Stomach (tissue), 9 donors: ENCODE measurements around the gene TRIM10. TPM values are rescaled to one million over a fixed set of nuclear protein-coding genes. Genes with fewer than 3 reads are reported as not detected.

ENCODE experiments used
- DNase-seq, 2 donors: peaks; one replicate each; pipeline versions ENCODE4 v3.0.0 to v3.0.0-alpha.2; 2013 to 2019
- H3K27ac ChIP-seq, 5 donors: fragments of 200-600 bp in 4 of 5; sonication (generic) in 4 of 5; one replicate each; pipeline ENCODE4 v1.5.1; 2013 to 2019; ENCODE audit warnings: mild to moderate bottlenecking in 1 of 5, moderate library complexity in 1 of 5
- H3K27me3 ChIP-seq, 3 donors: fragments of 200-600 bp; sonication (generic); one replicate each; pipeline ENCODE4 v1.5.1; 2017 to 2019; ENCODE audit warnings: mixed run types in 1 of 3
- H3K36me3 ChIP-seq, 4 donors: fragments of 200-600 bp; sonication (generic); 1 replicate in 3 of 4; 2 replicates in 1 of 4; pipeline ENCODE4 v1.5.1; 2016 to 2019
- H3K4me1 ChIP-seq, 4 donors: fragments of 200-600 bp; sonication (generic); one replicate each; pipeline ENCODE4 v1.5.1; 2016 to 2019
- H3K4me3 ChIP-seq, 4 donors: fragments of 200-600 bp; sonication (generic) in 3 of 4; one replicate each; pipeline ENCODE4 v1.5.1; 2016 to 2019; ENCODE audit warnings: mild to moderate bottlenecking in 1 of 4
- H3K9me3 ChIP-seq, 4 donors: fragments of 200-600 bp; sonication (generic); one replicate each; pipeline ENCODE4 v1.5.1; 2016 to 2019
- CTCF ChIP-seq, 7 experiments: fragments of 450-650 bp in 4 of 7; fragments of 200-600 bp in 3 of 7; sonication (generic) in 3 of 7; IDR thresholded peaks; one replicate each; pipeline ENCODE4 v1.5.1; 2016 to 2019; ENCODE audit warnings: antibody characterized with exemption in 7 of 7, control low read depth in 2 of 7, mild to moderate bottlenecking in 1 of 7
- EP300 ChIP-seq: sonication (generic); formaldehyde crosslinking; IDR thresholded peaks from one replicate; pipeline ENCODE4 v1.6.1; 2017; ENCODE audit warnings: antibody characterized with exemption
- POLR2A ChIP-seq, 4 donors: fragments of 450-650 bp; IDR thresholded peaks; one replicate each; pipeline ENCODE4 v1.6.1; 2016; ENCODE audit warnings: antibody characterized with exemption in 4 of 4, control low read depth in 2 of 4, mild to moderate bottlenecking in 1 of 4, moderate library complexity in 1 of 4
- POLR2AphosphoS5 ChIP-seq, 3 donors: sonication (generic); formaldehyde crosslinking; IDR thresholded peaks; one replicate each; pipeline ENCODE4 v1.6.1; 2016; ENCODE audit warnings: antibody characterized with exemption in 3 of 3
- WGBS, 5 donors: extraction: QIAGEN DNeasy Blood & Tissue Kit in 3 of 5; methylation state at CpG; one replicate each; pipeline versions ENCODE4 v1.1.5 to v1.1.7; 2013 to 2018; 5-methylcytosine and 5-hydroxymethylcytosine counted together
- intact Hi-C: fragments of 100-400 bp; cut with DNase I; formaldehyde crosslinking; loops from one replicate; pipeline ENCODE4 v1.15.1; 2023; ENCODE audit warnings: low total_unique reads
- polyA plus RNA-seq, 3 donors: library from polyadenylated mRNA; stranded (reverse); fragments of 200-250 nt; gene quantifications; one replicate each; pipeline ENCODE4 v1.2.3, GENCODE V29; 2013
- total RNA-seq, 5 donors: library from RNA; depleted of rRNA; stranded (reverse); fragments of >200 nt; gene quantifications; one replicate each; pipeline versions ENCODE4 v1.1.0 to v1.2.3, GENCODE V29; 2014 to 2016
- donor health status: healthy with polysubstance abuse.
- donor health status: Bipolar disorder and iron deficiency.
- donor health status: healthy.

TRIM10 gene
- total and polyA plus RNA-seq, 8 donors = 0.37 to 2.3 (median 0.58) TPM; not detected in 5

DNA sequence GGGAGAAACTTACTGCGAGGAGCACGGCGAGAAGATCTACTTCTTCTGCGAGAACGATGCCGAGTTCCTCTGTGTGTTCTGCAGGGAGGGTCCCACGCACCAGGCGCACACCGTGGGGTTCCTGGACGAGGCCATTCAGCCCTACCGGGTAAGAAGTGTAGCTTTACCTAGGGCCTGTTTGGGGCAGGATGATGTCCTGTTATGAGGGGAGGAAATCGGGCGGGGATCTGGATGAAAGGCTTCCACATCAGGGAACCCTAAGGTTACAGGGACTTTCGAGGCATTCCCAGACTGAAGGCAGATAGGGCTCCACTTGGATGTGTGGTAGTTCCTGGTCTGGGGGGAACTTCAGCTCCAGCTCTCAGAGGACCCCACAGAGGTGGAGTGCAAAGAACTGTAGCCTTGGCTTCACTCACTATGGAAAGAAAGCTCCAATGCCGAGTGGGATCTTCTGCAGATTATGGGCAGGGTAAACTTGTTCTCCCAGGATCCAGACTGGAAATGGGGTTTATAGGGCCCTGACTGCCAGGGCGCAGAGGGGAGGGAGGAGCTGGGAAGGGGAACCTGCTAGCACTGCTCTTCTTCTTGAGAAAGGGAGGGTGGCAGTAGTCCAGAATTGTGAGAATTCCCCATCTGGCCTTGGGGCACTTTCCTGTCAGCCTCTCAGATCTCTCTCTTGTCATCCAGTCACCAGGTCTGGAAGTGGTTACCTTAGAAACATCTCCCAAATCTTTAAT, 3.1 kb upstream of the TRIM10 start:
- no peak overlapping the region for H3K4me3 ChIP-seq
- H3K27me3 ChIP-seq = peaks cover 0 to 31% (median 5%) of the 10 kb centered on the region in 3 donors
- H3K9me3 ChIP-seq = no peaks in the 10 kb centered on the region
- H3K36me3 ChIP-seq = no peaks in the 10 kb centered on the region
- no peak for DNase-seq
- 82 to 91% (median 87%) methylated on average over 16 of the region's 16 CpGs for WGBS, 5 donors
- intact Hi-C loops = no loop called here
- peaks cover 0 to 2% (median 0%) of the 10 kb centered on the region in 4 donors for H3K4me1 ChIP-seq
- TF ChIP-seq CTCF (IDR thresholded peaks at IDR 0.05) (no peak), EP300 (no peak), POLR2AphosphoS5 (IDR thresholded peaks at IDR 0.05) (no peak), POLR2A (IDR thresholded peaks at IDR 0.05) (no peak)
- H3K27ac ChIP-seq = no peak overlapping the region

- intact Hi-C loops = no loop called here
- Histone ChIP-seq H3K27me3 (peaks cover 0 to 28% (median 5%) of the 10 kb centered on the region in 3 donors), H3K9me3 (no peaks in the 10 kb centered on the region), H3K4me3 (no peak within 1 kb of the TSS), H3K4me1 (peaks cover 0 to 2% (median 0%) of the 10 kb centered on the region in 4 donors), H3K36me3 (no peaks in the 10 kb centered on the region), H3K27ac (no peak within 1 kb of the TSS)
- DNase-seq = peak in 1 of 2 donors; percentile 72
- 65 to 78% (median 70%) methylated on average over 28 to 31 of the region's 31 CpGs for WGBS, 5 donors
- TF ChIP-seq CTCF (IDR thresholded peaks at IDR 0.05) (no peak), EP300 (no peak), POLR2A (IDR thresholded peaks at IDR 0.05) (no peak), POLR2AphosphoS5 (IDR thresholded peaks at IDR 0.05) (no peak)
Measured at GRCh38 chr6:30163090-30163917, 2.3 kb upstream of the TRIM10 start, which contains the start of gene TRIM15. Gene TRIM15 (plus strand): TSS chr6:30163546. CDS start chr6:30163685, 139 bp downstream.

DNA sequence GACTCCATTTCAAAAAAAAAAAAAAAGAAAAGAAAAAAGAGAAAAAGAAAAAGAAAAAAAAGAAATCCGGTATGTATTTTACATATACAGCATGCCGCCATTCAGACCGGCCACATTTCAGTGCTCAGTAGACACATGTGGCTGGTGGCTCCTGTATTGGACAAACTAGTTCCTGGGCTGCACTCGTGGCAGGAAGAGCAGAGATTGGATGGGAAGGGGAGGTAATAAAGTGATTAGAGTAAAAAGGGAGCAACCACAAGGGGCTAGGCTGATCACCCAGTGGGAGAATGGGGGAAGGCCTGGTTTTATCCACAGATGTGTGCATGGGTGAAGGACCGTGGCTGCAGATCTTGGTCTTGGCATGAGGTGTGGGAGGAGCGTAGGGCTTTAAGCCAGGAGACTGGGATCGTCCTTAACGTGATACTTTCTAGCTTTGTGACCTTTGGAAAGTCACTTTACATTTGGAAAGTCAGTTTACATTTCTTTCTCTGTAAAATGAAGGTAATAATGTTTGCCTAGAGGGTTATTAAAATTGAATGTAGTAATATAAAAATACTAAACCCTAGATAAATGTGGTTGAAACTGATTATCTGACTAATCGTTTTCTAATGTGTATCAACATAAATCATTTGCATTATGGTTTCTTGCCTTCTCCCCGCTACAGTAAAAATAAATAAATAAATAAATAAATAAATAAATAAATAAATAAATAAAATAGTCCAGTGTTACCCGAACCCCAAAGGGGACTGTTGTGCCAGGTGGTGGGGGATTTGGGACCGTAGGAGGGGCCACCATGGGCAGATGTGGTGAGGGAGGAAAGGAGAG, 1.5 kb upstream of the TRIM10 start:
- intact Hi-C loops = no loop called here
- TF ChIP-seq EP300 = no peak
- TF ChIP-seq POLR2A (IDR thresholded peaks at IDR 0.05) = no peak
- TF ChIP-seq POLR2AphosphoS5 (IDR thresholded peaks at IDR 0.05) = no peak
- no peak for TF ChIP-seq CTCF (IDR thresholded peaks at IDR 0.05)
- DNase-seq = no peak
- Histone ChIP-seq H3K36me3 (no peaks in the 10 kb centered on the region), H3K4me1 (peaks cover 0 to 2% (median 0%) of the 10 kb centered on the region in 4 donors), H3K9me3 (no peaks in the 10 kb centered on the region), H3K27me3 (peaks cover 0 to 25% (median 3%) of the 10 kb centered on the region in 3 donors), H3K27ac (no peak overlapping the region), H3K4me3 (no peak overlapping the region)
- 70 to 78% (median 76%) methylated on average over 12 of the region's 12 CpGs for WGBS, 5 donors
